ENCODE results near the gene CTR9. TPM values are rescaled to one million over a fixed set of nuclear protein-coding genes. Genes with fewer than 3 reads are reported as not detected.
"Not testable (repeated sequence)": the region's sequence is repeated elsewhere in the genome, so short reads cannot be mapped to it uniquely, and the experiment has no call there.

The CTR9 gene
- total RNA-seq, 2 donors from 2014 or later: 26.9 to 35.0 TPM

DNA sequence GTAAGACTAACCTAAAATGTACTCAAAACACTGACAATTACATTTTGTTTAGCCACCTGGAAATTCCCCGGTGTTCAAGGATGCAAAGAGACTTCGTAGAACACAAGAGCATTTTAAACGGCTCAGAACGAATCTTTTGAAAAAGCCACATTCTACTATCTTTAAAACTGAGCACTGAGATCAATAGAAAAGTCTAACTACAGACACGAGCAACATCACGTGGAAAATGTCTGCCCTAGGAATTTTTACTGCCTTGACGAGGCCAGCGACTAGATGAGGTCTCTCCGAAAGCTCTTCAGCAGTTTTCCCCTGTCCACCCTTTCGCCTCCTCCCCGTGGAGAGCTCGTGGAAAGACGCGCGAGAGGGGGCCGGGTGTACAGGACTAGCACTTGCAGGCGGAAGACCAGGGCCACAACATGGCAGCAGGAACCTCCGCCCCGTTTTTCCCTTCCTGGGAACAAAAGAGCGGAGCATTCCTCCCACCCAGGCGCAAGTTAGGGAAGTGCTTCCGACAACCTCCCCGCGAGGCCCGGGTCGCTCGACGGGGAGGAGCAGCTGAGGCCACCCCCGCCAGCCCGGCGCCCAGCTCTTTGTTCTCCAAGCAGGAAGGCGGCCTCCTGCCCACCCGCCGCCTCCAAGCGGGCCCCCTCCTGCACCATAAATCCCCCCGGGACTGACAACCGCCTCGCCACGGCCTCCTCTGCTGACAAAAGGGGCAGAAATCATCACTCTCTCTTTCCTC, 56.6 kb downstream of the CTR9 start:
- DNase-seq: peak; percentile 69 to 70
- peak; percentile 34 for ATAC-seq
- intact Hi-C loops (cut with DNase I, micrococcal nuclease): loop anchor here in 1 of 2 donors (2.0 kb wide), 1 partner anchor 49 kb away; no protein-coding TSS in a partner anchor

DNA sequence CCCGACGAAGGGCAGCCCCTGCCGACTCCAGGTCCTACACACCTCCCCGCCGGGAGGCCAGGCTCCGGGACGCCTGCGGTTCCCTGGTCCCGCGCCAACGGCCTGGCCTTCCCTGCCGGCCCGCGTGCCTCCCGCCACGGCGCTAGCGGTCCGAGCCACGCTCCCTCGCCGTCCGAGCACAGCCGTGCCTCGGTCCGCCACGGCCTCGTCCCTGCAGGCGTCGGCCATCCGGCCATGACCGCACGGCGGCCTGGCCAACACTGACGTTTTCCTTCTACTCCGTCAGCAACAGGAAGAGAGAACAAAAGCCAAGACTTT, 57.1 kb downstream of the CTR9 start:
- intact Hi-C loops (cut with DNase I, micrococcal nuclease): loop anchor here in 1 of 2 donors (2.0 kb wide), 1 partner anchor 49 kb away; no protein-coding TSS in a partner anchor
- DNase-seq (no peak), ATAC-seq (peak; percentile 16)

DNA sequence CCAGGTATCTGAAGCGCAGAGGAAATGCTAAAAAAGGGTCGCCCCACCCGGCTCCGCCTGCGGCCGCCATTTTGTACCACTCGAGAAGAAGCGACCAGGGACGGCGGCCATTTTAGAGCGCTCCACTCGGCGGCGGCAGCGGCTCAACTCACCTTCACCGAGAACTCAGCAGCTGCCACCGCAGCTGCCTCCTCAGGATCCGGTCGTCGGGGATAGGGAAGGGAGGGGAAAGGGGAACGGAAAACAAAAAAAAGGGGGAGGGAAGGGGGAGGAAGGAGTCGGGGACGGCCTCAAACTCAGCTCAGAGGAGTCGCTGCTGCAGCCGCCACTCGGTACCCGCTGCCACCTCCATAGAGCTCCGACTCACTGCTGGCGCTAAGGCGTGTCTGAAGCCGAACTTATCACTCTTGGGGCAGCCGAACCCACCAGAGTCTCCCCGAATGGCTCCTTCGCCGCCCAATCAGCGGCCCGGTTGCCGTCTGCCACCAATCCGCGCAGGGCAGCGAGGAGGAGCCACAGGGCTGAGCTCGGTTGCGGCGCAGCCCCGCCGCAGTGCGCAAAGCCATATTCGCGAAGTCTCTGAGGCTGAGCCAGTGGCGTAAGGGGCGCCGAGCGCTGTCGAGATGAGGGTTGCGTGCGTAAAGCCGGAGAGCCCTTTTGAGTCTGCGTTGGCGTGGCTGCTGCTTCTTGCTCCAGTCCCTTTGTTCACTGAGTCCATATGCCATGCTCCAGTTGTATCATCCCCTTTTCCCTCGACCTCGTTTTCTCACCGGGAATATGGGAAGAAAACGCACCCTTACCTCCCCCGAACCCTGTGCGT, 57.7 kb downstream of the CTR9 start, which contains the start of gene EIF4G2:
TSS of gene EIF4G2 (minus strand) at position 374 of the 820 bp plus-strand sequence.
- ATAC-seq (peak; percentile 89), DNase-seq (peak; percentile 96 to 99)
- intact Hi-C loops (cut with DNase I, micrococcal nuclease): loop anchor here in 1 of 2 donors (2.0 kb wide), 1 partner anchor 48 kb away; no protein-coding TSS in a partner anchor

DNA sequence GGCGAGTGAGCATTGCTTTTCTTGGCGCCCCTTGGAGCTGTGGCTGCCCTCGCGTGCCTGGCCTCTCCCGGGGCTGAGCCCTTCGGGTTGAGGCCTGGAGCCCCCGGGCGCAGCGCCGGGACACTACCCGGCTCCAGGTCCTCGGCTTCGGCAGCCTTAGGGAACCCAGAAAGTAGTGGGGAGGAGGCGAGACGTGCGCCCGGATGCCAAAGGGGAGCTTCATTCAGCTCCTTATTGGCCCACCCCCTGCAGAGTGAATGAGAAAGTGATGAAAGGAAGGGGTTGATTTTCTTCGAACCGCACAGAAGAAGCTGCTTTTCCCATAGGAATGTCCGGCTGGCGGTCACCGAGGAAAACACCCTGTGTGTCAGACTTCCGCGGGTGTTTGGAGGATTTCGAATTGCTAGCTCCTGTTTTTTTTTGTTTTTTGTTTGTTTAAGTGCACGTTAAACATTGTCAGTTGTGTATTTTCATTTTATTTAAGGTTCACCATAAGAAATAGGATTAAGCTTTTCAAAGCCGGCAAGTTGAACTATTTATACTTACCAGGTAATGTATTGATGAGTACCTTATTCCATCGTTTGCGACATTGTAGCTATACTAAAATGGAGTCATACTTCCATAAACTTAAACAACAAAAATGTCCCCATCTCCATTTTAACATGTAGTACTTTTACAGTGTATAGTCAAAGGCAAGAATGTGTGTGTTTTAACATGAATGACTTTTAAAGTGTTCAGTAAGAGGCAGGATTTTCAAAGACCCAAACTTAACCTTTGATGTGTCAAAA, 58.5 kb downstream of the CTR9 start:
- peak; percentile 45 to 65 for DNase-seq
- peak; percentile 29 for ATAC-seq
- intact Hi-C loops (cut with DNase I, micrococcal nuclease): loop anchor here in 1 of 2 donors (2.0 kb wide), 1 partner anchor 47 kb away; no protein-coding TSS in a partner anchor

DNA sequence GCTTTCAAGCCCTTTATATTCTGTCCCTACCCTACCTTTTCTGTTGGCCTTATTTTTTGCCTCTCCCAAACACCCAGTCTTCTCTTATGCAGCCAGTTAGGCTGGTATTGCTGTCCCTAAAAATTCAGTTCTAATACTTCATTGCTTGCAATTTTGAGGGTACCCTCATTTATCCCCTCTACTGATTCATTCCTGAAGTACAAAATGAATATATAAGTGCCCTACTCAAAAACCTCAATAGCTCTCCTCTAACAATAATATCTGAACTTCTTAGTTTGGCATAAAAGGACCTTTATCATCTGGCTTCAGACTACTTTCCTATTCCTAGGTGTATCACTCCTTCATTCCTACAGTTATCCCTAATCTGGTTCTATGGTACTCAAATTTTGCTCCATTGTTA, 62.9 kb downstream of the CTR9 start:
- intact Hi-C loops (cut with DNase I, micrococcal nuclease): no loop called here
- ATAC-seq (no peak), DNase-seq (no peak)

DNA sequence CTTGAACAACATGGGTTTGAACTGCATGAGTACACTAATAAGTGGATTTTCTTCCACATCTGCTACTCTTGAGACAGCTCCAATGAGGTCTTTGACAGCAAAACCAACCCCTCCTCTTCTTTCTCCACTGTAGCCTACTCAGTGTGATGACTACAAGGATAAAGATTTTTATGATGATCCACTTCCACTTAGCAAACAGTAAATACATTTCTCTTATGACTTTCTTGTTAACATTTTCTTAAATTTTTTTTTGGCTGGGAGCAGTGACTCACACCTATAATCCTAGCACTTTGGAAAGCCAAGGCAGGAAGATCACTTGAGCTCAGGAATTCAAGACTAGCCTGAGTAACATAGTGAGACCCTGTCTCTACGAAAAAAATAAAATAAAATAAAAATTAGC, 67.5 kb downstream of the CTR9 start:
- intact Hi-C loops (cut with DNase I, micrococcal nuclease): no loop called here
- DNase-seq (no peak), ATAC-seq (no peak)

DNA sequence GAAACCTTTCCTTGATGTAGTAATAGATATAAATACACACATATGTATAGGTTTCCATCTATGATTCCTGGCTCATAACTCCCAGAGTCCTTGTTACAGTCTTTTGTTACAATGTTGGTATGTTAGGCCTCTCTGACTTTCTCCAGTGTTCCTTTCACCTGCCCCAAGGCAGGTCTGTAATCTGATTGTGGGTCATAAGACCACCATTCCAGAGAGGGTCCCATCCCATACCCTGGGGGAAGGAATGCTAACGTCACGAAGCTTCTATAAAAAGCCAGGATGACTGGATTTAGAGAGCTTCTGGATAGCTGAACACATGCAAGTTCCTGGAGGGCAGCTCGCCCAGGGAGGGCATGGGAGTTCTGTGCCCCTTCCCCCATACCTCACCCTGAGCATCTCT, 71.4 kb downstream of the CTR9 start:
- intact Hi-C loops (cut with DNase I, micrococcal nuclease); DNase-seq; ATAC-seq: not testable (repeated sequence)

DNA sequence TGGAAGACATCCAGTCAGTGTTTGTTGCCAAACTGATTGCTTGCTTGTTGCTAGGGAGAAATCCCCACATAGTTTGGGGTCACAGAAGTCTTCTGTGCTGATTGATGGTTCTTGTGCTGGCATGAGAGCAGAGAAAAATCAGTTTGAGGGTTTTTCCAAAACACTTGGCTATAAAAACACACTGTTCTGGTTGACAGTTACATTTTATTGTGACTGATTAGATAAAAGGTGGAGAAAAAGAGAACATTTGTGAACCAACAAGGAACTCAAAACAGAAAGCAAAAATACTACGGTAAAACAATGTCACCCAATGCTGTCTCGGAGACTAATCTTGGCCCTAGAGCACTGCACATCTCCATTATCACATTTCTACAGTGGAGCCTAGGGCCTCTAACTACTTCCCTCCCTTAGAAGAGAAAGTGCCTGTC, 72.1 kb downstream of the CTR9 start:
- ATAC-seq (peak; percentile 56), DNase-seq (no peak)
- intact Hi-C loops (cut with DNase I, micrococcal nuclease): no loop called here

DNA sequence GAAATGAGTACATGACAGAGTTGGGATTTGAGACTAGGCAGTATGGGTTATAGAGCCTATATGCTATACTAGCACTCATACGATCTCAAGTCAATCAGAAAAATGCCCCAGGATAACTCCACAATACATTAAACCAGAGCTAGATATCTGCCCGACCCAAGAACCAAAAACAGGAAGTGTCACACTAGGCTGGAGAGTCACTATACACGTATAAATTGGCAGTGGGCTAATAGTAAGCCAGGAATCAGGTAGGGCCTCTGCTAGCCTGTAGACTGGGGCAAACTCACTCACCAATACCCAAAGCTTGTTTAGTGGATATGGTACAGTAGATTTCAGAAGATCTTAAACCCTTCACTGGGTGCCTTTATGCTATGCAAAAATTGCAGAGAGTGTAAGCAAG, 73.8 kb downstream of the CTR9 start:
- intact Hi-C loops (cut with DNase I, micrococcal nuclease): no loop called here
- no peak for ATAC-seq
- DNase-seq: no peak

DNA sequence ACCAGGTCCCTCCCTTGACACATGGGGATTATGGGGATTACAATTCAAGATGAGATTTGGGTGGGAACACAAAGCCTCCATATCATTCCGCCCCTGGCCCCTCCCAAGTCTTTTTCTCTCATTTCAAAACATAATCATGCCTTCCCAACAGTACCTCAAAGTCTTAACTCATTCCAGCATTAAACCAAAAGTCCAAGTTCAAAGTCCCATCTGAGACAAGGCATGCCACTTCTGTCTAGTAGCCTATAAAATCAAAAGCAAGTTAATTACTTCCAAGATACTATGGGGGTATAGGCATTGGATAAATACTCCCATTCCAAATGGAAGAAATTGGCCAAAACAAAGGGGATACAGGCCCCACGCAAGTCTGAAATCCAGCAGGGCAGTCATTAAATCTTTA, 77.4 kb downstream of the CTR9 start:
- intact Hi-C loops (cut with DNase I, micrococcal nuclease): no loop called here
- DNase-seq (no peak), ATAC-seq (peak; percentile 66)

DNA sequence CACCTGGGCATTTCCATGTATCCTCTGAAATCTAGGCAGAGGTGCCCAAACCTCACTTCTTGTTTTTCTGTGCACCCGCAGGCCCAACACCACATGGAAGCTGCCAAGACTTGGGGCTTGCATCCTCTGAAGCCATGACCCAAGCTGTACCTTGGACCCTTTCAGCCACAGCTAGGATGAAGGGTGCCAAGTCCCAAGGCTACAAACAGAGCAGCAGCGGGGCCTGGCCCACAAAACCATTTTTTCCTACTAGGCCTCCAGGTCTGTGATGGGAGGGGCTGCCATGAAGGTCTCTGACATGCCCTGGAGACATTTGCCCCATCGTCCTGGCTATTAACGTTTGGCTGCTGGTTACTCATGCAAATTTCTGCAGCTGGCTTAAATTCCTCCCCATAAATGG, 78.1 kb downstream of the CTR9 start:
- no peak for ATAC-seq
- DNase-seq: no peak
- intact Hi-C loops (cut with DNase I, micrococcal nuclease): no loop called here

Other genes starting within 250 kb of the CTR9 start
- gene RNF141, start 210.1 kb upstream of the CTR9 start, total RNA-seq: 10 to 100 TPM; 36.5 to 40.4 TPM
- 10 to 100 TPM; 31.3 to 39.4 TPM for gene LYVE1, start 182.6 kb upstream of the CTR9 start, total RNA-seq
- 10 to 100 TPM in 1 of 2 donors, 1 to 10 TPM in 1; 7.7 to 22.9 TPM for gene IRAG1, start 57.5 kb upstream of the CTR9 start, total RNA-seq
- gene EIF4G2, start 57.7 kb downstream of the CTR9 start, total RNA-seq: 100 to 1,000 TPM; 726 to 854 TPM
- 10 to 100 TPM; 36.9 to 37.5 TPM for gene ZBED5, start 106.8 kb downstream of the CTR9 start, total RNA-seq